Measurements from ENCODE around the gene MIAT.

MIAT gene

DNA sequence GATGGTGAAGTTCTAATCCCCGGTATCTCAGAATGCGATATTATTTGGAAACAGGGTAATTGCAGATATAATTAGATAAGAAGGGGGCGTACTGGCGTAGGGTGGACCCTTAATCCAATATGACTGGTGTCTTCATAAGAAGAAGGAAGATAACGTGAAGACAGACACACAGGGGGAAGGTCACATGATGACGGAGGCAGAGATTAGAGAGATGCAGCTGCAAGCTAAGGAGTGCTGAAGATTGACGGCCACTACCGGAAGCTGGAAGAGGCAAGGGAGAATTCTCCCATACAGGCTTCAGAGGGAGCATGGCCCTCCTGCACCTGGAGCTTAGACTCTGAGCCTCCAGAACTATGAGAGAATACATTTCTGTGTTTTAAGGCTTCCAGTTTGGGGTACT is 54.8 kb downstream of the MIAT start:
- Histone ChIP-seq H3K36me3 (ENCODE audit: control insufficient read depth, insufficient read depth, low read length) (no peaks in the 10 kb centered on the region), H3K4me3 (ENCODE audit: low read depth, low read length) (no peak overlapping the region), H3K9ac (no peak overlapping the region), H2AFZ (no peak overlapping the region), H3K4me2 (ENCODE audit: low read length) (no peak overlapping the region), H3K27me3 (ENCODE audit: control insufficient read depth, insufficient read depth, low read length) (no peaks in the 10 kb centered on the region), H3K79me2 (no peaks in the 10 kb centered on the region), H3K4me1 (no peaks in the 10 kb centered on the region), H3K27ac (no peak overlapping the region), H3K9me3 (ENCODE audit: control insufficient read depth, low read length) (no peaks in the 10 kb centered on the region)
- TF ChIP-seq, protein P1, sequence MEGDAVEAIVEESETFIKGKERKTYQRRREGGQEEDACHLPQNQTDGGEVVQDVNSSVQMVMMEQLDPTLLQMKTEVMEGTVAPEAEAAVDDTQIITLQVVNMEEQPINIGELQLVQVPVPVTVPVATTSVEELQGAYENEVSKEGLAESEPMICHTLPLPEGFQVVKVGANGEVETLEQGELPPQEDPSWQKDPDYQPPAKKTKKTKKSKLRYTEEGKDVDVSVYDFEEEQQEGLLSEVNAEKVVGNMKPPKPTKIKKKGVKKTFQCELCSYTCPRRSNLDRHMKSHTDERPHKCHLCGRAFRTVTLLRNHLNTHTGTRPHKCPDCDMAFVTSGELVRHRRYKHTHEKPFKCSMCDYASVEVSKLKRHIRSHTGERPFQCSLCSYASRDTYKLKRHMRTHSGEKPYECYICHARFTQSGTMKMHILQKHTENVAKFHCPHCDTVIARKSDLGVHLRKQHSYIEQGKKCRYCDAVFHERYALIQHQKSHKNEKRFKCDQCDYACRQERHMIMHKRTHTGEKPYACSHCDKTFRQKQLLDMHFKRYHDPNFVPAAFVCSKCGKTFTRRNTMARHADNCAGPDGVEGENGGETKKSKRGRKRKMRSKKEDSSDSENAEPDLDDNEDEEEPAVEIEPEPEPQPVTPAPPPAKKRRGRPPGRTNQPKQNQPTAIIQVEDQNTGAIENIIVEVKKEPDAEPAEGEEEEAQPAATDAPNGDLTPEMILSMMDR (IDR thresholded peaks at IDR 0.05): no peak

DNA sequence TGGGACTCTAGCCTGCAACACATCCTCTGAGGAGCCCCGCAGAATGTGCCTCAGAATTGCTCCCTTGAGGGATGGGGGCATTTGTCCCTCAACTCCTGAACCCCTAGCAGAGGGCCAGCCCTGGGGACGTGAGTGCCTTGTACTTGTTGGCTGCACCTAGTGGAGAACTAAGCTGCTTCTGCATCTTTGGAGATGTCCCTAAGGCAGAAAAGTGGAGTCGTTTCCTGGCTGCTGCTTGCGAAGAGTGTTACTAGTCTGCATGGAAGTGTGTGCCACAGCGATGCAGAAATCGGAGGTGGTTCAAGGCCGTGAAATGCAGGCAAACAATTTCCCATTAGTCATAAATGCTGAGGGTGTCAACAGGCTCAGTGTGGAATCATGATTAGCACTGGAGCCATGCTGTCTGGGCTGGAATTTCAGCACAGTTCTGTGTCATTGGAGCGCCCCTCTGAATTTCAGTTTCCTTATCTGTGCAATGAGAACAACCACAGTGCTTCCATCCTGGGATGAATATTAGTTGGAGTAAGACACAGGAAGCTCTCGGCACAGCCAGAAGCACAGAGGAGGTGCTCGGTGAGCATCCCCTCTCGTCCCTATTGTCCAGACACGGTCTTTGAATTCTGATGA is 56.5 kb downstream of the MIAT start:
- H3K4me3 ChIP-seq (ENCODE audit: low read depth, low read length): no peak overlapping the region
- H3K9me3 ChIP-seq (ENCODE audit: control insufficient read depth, low read length): no peaks in the 10 kb centered on the region
- no peaks in the 10 kb centered on the region for H3K36me3 ChIP-seq (ENCODE audit: control insufficient read depth, insufficient read depth, low read length)
- no peak overlapping the region for H2AFZ ChIP-seq
- TF ChIP-seq, protein P1 (IDR thresholded peaks at IDR 0.05): no peak
- no peak overlapping the region for H3K9ac ChIP-seq
- no peak overlapping the region for H3K4me2 ChIP-seq (ENCODE audit: low read length)
- no peaks in the 10 kb centered on the region for H3K4me1 ChIP-seq
- no peaks in the 10 kb centered on the region for H3K79me2 ChIP-seq
- H3K27ac ChIP-seq: no peak overlapping the region
- no peaks in the 10 kb centered on the region for H3K27me3 ChIP-seq (ENCODE audit: control insufficient read depth, insufficient read depth, low read length)

DNA sequence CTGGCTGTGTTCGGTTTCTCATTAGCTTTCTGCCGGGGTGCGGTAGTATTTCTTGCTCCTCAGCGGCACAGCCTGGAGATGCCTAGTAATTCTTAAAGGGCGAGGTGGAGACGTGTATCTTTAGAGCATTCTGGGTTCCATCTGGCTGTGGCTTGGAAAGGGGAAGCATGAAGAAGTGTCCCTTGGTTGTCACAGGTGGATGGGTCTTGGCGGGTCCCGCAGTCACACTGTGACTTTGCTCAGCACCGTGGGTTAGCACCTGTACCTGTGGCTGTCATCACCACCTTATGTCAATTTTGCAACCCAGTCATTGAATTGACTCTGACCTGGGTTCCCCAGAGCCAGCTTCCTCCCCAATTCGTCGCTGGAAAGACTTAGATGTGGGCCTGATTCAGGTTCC is 57.6 kb downstream of the MIAT start:
- H3K27ac ChIP-seq: no peak overlapping the region
- no peaks in the 10 kb centered on the region for H3K9me3 ChIP-seq (ENCODE audit: control insufficient read depth, low read length)
- H3K36me3 ChIP-seq (ENCODE audit: control insufficient read depth, insufficient read depth, low read length): no peaks in the 10 kb centered on the region
- no peak overlapping the region for H2AFZ ChIP-seq
- H3K4me3 ChIP-seq (ENCODE audit: low read depth, low read length): no peak overlapping the region
- no peaks in the 10 kb centered on the region for H3K79me2 ChIP-seq
- no peak overlapping the region for H3K4me2 ChIP-seq (ENCODE audit: low read length)
- H3K27me3 ChIP-seq (ENCODE audit: control insufficient read depth, insufficient read depth, low read length): no peaks in the 10 kb centered on the region
- H3K9ac ChIP-seq: no peak overlapping the region
- no peaks in the 10 kb centered on the region for H3K4me1 ChIP-seq
- TF ChIP-seq, protein P1 (IDR thresholded peaks at IDR 0.05): no peak

GRCh38 chr22:26715392-26715936 is 58.1 kb downstream of the MIAT start:
- Histone ChIP-seq H3K9me3 (ENCODE audit: control insufficient read depth, low read length) (no peaks in the 10 kb centered on the region), H3K36me3 (ENCODE audit: control insufficient read depth, insufficient read depth, low read length) (no peaks in the 10 kb centered on the region), H3K27ac (no peak overlapping the region), H3K4me3 (ENCODE audit: low read depth, low read length) (no peak overlapping the region), H3K4me1 (no peaks in the 10 kb centered on the region), H3K4me2 (ENCODE audit: low read length) (no peak overlapping the region), H3K79me2 (no peaks in the 10 kb centered on the region), H2AFZ (no peak overlapping the region), H3K27me3 (ENCODE audit: control insufficient read depth, insufficient read depth, low read length) (no peaks in the 10 kb centered on the region), H3K9ac (no peak overlapping the region)
- TF ChIP-seq, protein P1 (IDR thresholded peaks at IDR 0.05): no peak

GRCh38 chr22:26718488-26718887 is 61.1 kb downstream of the MIAT start:
- Histone ChIP-seq H3K4me1 (no peaks in the 10 kb centered on the region), H3K27ac (no peak overlapping the region), H2AFZ (no peak overlapping the region), H3K9me3 (ENCODE audit: control insufficient read depth, low read length) (no peaks in the 10 kb centered on the region), H3K9ac (no peak overlapping the region), H3K79me2 (no peaks in the 10 kb centered on the region), H3K4me3 (ENCODE audit: low read depth, low read length) (no peak overlapping the region), H3K27me3 (ENCODE audit: control insufficient read depth, insufficient read depth, low read length) (no peaks in the 10 kb centered on the region), H3K36me3 (ENCODE audit: control insufficient read depth, insufficient read depth, low read length) (no peaks in the 10 kb centered on the region), H3K4me2 (ENCODE audit: low read length) (no peak overlapping the region)
- TF ChIP-seq, protein P1 (IDR thresholded peaks at IDR 0.05): no peak

All from parathyroid adenoma (tissue), 2 donors.